Nucleus accumbens (tissue), 56 donors: ENCODE data around the gene SYDE2.
A peak's percentile ranks its signal among the peaks of the same experiment; 100 is the strongest.
"Not testable (repeated sequence)": the region's sequence is repeated elsewhere in the genome, so short reads cannot be mapped to it uniquely, and the experiment has no call there.

Experiments
- DNase-seq, 56 donors: peaks; one replicate each; lab custom pipeline; 2025; lab: John Stamatoyannopoulos, UW

Gene SYDE2

DNA sequence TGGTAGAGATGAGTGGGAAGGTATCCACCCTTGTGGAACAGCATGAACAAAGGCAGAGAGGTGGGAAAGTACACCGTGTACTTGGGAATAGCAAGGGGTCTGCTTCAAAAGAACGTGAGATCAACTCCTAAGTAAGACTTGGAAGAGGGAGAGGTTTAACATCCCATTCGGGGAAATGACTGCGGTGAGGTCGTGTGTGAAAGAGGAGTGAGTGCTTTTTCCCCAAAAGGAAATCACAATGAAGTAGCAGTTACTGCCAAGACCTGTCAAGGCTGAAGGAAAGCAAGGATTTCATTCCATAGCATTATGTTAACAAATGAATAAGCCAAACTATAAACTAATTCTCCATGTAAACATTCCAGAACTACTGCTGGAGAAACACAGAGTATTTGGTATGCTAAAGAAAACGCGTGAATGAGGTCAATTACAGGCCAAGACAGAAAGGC is 20.0 kb upstream of the SYDE2 start:
- DNase-seq: no peak

DNA sequence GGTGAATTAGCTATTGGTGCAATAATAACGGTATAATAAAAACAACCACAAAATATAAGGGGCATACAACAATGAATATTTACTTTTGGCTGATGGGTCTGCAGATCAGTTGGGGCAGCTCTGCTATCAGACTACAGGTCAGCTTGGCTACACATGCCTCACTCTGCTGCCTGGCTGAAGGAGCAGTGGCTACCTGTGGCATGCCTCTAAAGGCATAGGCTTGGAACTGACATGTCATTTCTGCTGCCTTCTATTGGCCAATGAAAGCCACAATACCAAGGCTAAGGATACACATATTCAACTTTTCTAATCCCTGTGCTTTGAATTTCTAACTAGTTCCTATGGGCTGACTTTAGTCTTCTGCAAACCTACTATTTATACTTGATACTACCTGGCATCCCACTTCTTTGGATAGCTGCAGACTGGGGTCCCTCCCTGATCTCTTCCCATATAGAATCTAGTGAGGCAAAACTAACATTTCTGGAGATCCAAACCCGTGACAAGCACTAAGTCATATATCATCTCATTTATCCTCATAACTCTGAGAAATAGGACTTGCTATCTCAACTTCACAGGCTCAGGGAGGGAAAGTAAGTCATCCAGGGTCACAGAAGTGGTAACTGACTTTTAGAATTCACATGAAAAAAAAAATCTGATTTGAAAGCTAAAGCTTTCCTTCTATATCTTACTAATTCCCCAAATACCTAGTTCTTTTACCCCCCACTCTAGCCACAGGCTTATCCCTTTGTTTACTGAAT is 19.2 kb upstream of the SYDE2 start:
- no peak for DNase-seq

DNA sequence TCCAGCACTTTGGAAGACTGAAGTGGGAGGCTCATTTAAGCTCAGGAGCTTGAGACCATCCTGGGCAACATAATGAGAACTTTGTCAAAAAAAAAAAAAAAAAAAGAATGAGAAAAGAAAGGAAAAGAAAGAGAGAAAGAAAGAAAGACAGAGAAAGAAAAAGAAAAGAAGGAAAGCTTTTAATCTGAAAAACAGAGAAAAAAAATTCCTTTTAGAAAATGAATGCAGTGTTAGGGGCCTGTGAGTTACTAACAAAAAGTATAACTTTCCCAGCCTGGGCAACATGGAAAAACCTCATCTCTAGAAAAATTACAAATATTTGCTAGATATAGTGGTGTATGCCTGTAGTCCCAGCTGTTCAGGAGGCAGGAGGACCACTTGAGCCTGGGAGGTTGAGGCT is 15.9 kb upstream of the SYDE2 start:
- DNase-seq: no peak

DNA sequence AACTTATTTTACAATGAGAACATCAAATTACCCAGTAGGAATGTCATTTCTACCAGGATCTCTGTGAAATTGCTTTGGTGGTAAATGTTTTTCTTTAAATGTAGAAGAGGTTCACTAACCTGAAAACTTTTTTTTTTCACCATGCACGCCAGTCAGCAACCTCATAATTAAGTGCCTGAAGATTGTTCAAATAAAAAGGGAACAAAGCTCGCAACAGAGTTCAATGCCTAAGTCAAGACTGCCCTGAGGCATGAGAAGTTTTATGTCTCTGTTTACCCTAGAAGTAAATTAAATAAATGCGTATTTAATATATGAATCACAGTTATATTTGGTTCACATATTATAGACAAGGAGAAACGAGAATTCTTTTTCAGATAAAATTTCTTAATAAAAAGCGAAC is 13.8 kb upstream of the SYDE2 start:
- no peak for DNase-seq

DNA sequence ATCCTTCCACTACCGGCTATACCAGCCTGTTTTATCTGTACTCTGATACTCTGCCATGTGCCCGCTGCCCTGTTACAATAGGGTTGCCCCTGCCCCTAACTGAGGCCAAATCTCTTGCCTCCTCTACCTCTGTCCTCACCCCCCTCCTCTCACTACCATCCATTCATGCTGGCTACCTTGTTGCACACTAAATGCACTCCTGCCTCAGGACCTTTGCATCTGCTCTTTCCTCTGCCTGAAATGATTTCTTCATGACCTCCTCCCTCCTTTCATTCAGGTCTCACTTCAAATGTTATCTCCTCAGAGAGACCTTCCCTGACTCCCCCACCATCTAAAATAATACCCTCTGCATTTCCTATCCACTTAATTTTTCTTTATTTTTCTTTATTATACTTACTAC is 7.7 kb upstream of the SYDE2 start:
- no peak for DNase-seq

DNA sequence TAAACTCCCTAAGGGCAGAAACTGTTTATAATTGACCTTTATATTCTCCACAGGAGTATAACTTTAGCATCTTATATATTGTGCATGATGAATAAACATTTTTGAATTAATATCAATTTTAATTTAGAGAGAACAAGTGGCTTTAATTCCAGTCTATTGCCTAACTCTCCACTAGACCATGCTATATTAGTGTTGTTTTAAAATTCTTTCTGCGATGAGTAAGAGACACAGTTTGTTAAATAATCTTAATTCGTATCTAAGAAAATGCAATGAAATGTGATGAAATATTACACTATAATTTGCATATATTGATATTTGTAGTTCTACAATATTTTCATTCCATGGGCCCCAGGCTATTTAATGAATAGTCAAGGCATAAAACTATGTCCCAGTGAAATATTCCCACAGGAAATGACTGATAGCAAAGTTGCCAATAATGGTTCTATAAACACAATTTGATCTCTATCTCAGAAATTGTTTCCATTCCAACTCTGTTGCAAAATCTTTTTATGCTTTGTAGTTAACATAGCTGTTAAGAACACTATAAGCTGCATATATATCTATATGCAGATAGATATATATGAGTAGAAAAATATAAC is 2.9 kb upstream of the SYDE2 start:
- DNase-seq: no peak

DNA sequence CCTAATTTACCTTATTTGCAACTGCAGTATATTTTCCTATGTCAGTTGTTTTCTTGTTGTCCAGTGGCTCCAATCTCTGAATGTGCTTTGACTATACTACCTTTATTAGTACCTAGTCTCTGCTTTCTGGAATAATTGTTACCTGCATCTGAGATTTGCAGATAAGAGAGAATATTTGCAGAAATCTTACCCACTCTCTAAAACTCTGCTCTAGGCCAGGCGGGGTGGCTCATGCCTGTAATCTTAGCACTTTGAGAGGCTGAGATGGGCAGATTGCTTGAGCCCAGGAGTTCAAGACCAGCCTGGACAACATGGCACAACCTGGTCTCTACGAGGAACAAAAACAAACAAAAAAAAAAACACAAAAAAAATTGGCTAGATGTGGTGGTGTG is 2.0 kb upstream of the SYDE2 start:
- no peak for DNase-seq

DNA sequence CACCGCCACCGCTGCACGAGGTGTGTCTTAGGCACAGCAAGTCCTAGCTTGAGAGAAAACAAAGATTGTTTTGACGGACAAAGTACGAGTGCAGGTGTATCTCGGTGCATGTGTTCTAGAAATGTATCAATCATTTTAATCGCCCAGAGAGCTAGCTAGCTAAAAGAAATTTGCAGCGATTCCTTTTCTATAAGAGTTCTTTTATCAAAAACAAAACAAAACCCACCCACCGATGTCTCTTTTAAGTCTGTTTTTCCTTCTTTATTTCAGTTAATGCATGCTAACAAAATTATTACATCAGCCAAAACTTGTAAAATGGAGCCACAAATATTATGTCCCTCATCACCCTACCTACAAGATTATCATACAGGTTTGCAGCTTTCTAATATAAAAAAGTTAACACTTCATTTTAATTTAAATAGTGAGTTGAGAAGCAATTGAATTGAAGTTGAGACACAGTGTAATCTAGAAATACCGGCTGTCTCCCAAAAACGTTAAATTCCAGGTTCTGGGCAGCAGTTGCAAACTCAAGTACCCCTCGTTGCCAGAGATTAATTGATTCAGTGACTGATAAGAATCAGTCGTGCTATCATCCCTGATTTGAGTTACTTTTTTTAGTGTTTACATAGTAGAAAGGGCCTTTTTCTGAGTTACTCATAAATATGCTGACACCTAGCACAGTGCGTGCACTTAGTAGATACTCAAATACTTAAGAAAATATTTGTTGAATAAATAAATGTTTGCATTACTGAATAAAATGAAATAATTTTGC is 1.5 kb upstream of the SYDE2 start:
- DNase-seq: no peak

DNA sequence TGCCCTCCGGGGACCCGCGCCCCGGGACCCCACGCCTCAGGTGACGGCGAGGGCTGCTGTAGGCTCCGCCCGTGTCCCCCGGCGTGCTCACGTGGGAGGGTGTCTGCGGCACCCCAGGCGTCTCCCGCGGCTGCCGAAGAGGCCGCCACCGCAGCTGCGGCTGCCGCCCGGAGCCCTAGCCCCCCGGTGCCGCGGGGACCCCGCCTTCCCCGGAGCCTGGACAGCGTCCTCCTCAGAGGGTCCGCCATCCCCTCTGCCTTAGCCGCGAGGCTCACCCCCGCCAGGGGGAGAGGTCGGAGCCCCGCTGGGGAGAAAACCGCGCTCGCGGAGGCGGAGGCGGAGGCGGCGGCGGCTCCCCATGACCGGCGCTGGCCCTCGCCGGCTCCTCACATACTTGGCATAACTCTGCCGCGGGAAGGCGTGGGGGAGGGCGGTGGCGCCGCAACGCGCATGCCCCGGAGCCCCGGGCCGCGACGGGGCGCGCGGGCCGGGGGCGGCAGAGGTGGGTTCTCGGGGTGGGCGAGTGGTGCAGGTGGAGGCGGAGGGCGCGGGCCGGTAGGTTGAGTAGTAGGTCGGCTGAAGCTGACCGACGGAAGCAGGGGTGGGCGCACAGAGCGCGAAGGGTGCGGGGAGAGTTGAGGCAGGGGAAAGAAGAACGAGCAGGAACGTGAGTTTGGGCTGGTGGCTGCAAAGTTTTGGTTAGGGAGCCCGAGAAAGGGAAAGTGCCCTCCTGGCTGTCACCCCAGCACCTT is 700 bp upstream of the SYDE2 start:
- DNase-seq: peak in 40 of 56 donors; percentile 3 to 68 (median 31)

DNA sequence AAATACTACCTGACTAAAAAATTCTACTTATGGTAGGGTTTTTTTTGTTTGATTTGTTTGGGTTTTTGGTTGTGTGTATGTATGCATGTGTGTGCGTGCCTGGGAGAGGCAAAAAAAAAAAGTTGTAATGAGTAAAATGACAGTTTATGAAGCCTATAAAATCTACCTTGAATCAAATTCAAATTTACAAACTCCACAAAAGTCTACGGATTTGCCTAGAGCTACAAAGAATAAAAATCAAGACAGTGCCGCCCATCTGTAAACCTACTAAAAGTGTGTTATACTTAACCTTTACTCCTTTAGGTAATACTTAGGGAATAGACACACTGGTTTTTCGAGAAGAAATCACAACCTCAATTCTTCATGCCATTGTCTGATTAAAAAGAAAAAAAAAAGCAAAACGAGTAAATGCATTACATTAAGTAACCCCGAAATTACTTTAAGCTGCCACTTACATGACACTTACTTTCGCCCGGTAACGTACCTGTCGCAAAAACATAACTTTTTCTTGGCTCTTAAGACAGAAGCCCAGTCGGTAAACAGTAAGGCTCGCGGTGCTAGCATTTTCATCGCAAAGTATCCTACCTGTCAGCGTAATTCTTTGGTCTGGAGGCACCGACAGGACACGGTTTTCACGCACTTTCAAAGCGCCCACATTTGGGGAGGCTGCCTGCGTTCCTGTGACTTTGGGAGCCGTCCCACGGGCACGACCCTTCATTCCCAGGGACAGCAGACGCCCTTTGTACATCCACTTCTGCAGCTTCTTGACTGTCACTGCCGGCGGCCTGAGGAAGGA is 951 bp downstream of the SYDE2 start:
- peak in 8 of 56 donors; percentile 9 to 30 (median 16) for DNase-seq

DNA sequence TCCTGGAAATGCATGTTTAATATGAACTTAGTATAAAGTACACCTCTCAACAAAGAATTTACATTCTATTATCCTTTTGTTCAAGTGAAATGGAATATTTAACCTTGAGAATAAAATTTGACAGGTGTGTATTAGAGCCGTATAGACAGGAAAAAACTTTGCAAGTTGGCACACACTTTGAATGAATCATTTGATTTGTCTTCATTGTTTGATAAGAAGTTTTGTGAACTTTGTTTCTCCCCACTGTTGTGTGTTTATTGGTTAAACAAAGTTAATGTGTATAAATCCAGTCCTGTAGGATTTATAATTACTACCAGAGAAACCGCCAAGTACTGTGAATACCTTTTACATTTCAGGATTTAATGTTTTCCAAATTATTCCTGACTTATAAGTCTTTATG is 2.0 kb downstream of the SYDE2 start:
- DNase-seq: no peak

DNA sequence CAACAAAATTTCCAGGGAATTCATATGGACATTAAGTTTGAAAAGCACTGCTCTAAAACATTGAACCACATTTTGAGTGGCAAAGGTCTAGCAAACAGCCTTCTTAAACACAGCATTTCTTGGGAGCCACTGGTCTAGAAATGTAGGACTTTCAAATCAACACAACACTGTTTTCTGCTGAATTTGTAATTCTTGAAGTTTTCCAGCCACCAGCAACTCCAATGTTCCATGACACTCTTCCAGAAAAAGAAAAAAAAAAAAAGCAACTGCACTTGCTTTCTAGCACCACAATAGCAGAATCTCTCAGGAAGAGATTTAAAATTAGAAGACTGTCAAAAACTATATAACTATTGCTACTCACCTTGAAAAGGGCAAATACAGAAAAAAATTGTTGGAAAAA is 4.5 kb downstream of the SYDE2 start:
- no peak for DNase-seq

DNA sequence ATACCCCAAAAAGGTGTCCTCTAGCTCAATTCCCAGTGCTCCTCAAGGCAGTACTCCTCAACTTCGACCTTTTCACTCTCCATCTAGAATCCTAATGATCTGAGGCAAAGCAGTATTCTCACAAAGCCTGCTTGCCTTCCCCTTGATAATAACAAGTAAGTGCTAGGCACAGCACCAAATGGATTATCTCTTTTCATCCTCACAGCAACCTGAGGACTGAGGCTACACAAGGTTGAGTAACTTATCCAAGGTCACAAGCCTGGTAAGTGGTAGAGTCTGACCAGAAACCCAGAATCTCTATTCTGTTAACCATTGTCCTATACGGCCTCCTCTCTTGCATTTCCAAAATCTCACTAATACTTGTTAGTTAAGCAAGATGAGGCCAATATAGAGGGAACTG is 5.1 kb downstream of the SYDE2 start:
- DNase-seq: no peak

DNA sequence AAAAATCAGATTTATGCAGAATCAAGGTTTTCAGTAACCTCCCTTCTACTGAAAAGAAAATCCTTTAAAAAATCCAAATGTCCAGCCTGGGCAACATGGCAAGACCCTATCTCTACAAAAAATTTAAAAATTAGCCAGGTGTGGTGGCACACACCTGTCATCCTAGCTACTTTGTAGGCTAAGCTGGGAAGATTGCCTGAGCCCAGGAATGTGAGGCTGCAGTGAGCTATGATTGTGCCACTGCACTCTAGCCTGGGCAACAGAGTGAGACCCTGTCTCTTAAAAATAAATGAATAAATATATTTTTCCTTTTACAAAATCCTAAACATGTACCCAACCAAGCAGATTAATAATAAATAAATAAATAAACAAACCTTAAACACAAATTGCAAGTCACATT is 8.7 kb downstream of the SYDE2 start:
- DNase-seq: not testable (repeated sequence)

DNA sequence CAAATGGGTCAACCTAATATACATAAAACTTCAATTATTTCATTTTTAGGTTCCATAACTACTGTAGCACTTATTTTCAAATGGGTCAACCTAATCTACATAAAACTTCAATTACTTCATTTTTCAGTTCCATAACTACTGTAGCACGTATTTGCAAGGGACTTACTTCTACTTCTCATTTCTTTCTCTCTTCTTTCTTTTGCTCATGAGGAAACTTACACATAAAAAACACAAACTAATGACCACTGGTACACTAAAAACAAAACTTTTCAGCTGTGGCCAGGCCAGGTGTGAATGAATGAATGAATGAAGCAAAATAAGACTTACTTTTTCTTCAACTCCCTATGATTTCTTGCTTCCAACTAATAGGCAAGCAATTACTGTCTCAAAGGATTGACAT is 11.7 kb downstream of the SYDE2 start:
- DNase-seq: no peak

DNA sequence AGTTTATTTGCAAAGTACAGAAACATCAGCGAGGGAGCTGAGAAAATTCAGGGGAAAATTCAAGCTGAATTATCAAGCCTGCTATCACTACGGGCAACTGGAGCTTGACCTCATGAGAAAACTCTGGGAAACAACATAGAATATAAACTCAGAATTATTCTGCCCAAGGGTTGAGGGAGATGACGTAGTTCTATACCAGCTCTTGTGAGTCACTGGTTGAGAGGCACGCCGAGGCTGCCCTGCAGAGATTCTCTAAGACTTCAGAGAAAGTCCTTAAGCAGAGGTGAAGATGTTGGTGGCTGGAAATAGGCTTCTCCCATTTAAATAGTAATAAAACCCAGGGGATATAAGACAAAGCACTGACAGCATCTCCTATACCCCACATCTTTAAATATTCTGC is 12.3 kb downstream of the SYDE2 start:
- DNase-seq: no peak

DNA sequence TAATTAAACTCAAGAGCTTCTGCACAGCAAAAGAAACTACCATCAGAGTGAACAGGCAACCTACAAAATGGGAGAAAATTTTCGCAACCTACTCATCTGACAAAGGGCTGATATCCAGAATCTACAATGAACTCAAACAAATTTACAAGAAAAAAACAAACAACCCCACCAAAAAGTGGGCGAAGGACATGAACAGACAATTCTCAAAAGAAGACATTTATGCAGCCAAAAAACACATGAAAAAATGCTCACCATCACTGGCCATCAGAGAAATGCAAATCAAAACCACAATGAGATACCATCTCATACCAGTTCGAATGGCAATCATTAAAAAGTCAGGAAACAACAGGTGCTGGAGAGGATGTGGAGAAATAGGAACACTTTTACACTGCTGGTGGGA is 13.8 kb downstream of the SYDE2 start:
- DNase-seq: not testable (repeated sequence)

DNA sequence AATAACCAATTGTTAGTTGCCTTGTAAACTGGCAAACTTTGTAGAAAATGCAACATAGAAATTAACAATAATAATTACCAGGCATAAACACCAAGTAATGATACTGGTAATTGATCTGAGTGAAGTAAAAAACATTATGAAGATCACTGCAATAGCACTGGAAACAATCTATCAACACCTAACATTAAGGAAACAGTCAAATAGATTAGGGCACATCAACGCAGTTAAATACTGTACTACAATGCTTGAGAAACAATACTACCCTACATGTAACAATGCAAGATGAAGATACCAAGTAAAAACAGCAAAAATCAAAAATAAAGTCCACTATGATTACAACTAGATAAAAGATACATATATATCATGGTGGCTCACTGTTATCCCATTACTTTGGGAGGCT is 16.6 kb downstream of the SYDE2 start:
- no peak for DNase-seq

DNA sequence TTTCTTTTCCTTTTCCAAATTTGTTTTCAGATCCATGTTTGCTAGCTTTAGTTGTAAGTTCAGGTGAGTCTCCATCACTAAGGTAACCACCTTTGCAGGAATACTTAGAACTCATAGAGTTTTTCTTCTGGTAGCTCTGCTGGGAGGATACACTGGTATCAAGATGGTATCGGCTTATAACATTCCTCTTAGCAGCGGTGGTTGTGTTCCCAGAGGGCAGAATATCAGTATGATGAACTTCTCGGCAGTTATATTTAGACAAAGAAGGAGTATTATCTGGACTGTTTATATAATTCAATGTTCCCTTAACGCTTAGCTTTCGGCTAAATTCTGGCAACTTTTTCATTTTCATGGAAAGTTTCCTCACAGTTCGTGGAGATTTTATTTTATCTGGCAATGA is 18.1 kb downstream of the SYDE2 start:
- no peak for DNase-seq

DNA sequence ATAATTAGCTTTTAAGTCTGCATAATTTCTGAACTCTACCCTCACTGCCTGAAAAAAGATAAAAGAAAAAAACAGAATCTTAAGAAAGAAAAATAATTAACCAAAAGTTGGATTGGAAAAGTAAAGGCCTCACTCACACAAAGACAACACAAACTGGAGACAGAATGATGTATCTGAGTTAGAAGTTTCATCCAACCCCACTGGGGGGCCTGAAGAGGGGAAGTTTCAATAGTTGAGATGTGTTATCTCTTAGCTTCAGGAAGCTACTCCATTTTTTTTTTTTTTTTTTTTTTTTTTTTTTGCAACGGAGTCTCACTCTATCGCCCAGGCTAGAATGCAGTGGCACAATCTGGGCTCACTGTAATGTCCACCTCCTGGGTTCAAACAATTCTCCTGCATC is 19.9 kb downstream of the SYDE2 start:
- DNase-seq: no peak
